ENCODE data around the gene MORN3. TPM values are rescaled to one million over a fixed set of nuclear protein-coding genes. Genes with fewer than 3 reads are reported as not detected.
"Not testable (repeated sequence)": the region's sequence is repeated elsewhere in the genome, so short reads cannot be mapped to it uniquely, and the experiment has no call there.

MORN3 gene
- total RNA-seq, 2 donors from 2014 or later: 1.4 to 1.6 TPM

- H3K36me3 ChIP-seq (ENCODE audit: control insufficient read depth, insufficient read depth, low read length): peaks cover 24% of the 10 kb centered on the region
- H3K9me3 Mint-ChIP-seq: peaks cover 4% of the 10 kb centered on the region
- WGBS, 2 experiments (ENCODE audit: insufficient coverage in 1 of 2, insufficient read length in 1 of 2): 79 to 80% methylated on average over 1 to 6 of the region's 6 CpGs
- H3K4me3 ChIP-seq (ENCODE audit: low read length): no peak overlapping the region
- H3K9me3 ChIP-seq (ENCODE audit: control insufficient read depth, low read length): no peaks in the 10 kb centered on the region
- no peak for DNase-seq
- no peak overlapping the region for H3K27ac Mint-ChIP-seq
- no peaks in the 10 kb centered on the region for H3K27me3 ChIP-seq (ENCODE audit: control insufficient read depth, insufficient read depth, low read length, poor library complexity, severe bottlenecking)
- H3K4me3 Mint-ChIP-seq: no peak overlapping the region
- H3K4me1 Mint-ChIP-seq: peaks cover 17% of the 10 kb centered on the region
- no peak overlapping the region for H3K9ac ChIP-seq (ENCODE audit: extremely low read depth, low read length, poor library complexity, severe bottlenecking)
- H3K27me3 Mint-ChIP-seq (ENCODE audit: insufficient read depth): no peaks in the 10 kb centered on the region
- no peak for TF ChIP-seq CTCF (conservative IDR thresholded peaks at IDR 0.05)
- no peak overlapping the region for H3K27ac ChIP-seq (ENCODE audit: low read depth, low read length)
- no peaks in the 10 kb centered on the region for H3K4me1 ChIP-seq (ENCODE audit: control insufficient read depth, insufficient read depth, low read length)
- H3K36me3 Mint-ChIP-seq (ENCODE audit: low read depth): peaks cover 15% of the 10 kb centered on the region
Observed at GRCh38 chr12:121715862-121716435, 46.5 kb upstream of the MORN3 start.

- H3K9me3 Mint-ChIP-seq: peaks cover 13% of the 10 kb centered on the region
Observed at GRCh38 chr12:121715055-121715454, 45.6 kb upstream of the MORN3 start.

DNA sequence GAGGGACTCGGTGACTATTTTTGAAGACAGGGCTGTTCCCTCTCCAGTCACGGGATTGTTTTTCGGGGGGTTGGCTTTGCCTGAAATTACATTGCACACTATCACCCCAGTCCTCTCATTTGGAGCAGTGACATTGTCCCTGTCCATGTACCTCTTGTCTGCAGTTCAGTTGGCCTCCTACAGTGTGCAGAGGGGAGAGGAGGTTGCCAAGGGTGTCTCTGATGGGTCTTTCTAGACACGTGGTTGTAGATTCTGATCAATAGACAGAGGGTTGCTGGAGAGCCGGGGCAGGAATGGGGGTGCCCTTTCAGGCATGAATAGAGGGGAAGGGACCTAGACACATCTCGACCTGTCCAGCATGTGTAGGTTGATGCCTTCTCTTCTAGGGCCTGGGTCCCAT lies 44.3 kb upstream of the MORN3 start:
- Mint-ChIP-seq H3K36me3 (ENCODE audit: low read depth) (peaks cover 13% of the 10 kb centered on the region), H3K4me3 (peak overlapping the region; percentile 81), H3K9me3 (peaks cover 16% of the 10 kb centered on the region), H3K27me3 (ENCODE audit: insufficient read depth) (peaks cover 5% of the 10 kb centered on the region), H3K27ac (peak overlapping the region; percentile 61), H3K4me1 (peaks cover 17% of the 10 kb centered on the region)
- no peak for DNase-seq
- no peaks in the 10 kb centered on the region for H3K4me1 ChIP-seq (ENCODE audit: control insufficient read depth, insufficient read depth, low read length)
- H3K27me3 ChIP-seq (ENCODE audit: control insufficient read depth, insufficient read depth, low read length, poor library complexity, severe bottlenecking): no peaks in the 10 kb centered on the region
- H3K4me3 ChIP-seq (ENCODE audit: low read length): peak overlapping the region; percentile 91
- H3K9ac ChIP-seq (ENCODE audit: extremely low read depth, low read length, poor library complexity, severe bottlenecking): peak overlapping the region; percentile 90
- TF ChIP-seq CTCF (conservative IDR thresholded peaks at IDR 0.05): no peak
- peaks cover 10% of the 10 kb centered on the region for H3K36me3 ChIP-seq (ENCODE audit: control insufficient read depth, insufficient read depth, low read length)
- 65 to 86% methylated on average over 3 to 6 of the region's 6 CpGs for WGBS, 2 experiments (ENCODE audit: insufficient coverage in 1 of 2, insufficient read length in 1 of 2)
- no peaks in the 10 kb centered on the region for H3K9me3 ChIP-seq (ENCODE audit: control insufficient read depth, low read length)
- no peak overlapping the region for H3K27ac ChIP-seq (ENCODE audit: low read depth, low read length)

More at GRCh38 chr12:121715055-121715454, 45.6 kb upstream of the MORN3 start:
- not testable (repeated sequence) for H3K27ac ChIP-seq (ENCODE audit: low read depth, low read length); H3K27me3 ChIP-seq (ENCODE audit: control insufficient read depth, insufficient read depth, low read length, poor library complexity, severe bottlenecking); H3K9me3 ChIP-seq (ENCODE audit: control insufficient read depth, low read length); H3K27me3 Mint-ChIP-seq (ENCODE audit: insufficient read depth); H3K4me1 ChIP-seq (ENCODE audit: control insufficient read depth, insufficient read depth, low read length); H3K4me3 ChIP-seq (ENCODE audit: low read length); DNase-seq; H3K27ac Mint-ChIP-seq; H3K9ac ChIP-seq (ENCODE audit: extremely low read depth, low read length, poor library complexity, severe bottlenecking); H3K4me3 Mint-ChIP-seq
- peaks cover 17% of the 10 kb centered on the region for H3K4me1 Mint-ChIP-seq
- peaks cover 17% of the 10 kb centered on the region for H3K36me3 ChIP-seq (ENCODE audit: control insufficient read depth, insufficient read depth, low read length)
- H3K36me3 Mint-ChIP-seq (ENCODE audit: low read depth): peaks cover 16% of the 10 kb centered on the region
- 92 to 96% methylated on average over 5 to 7 of the region's 7 CpGs for WGBS, 2 experiments (ENCODE audit: insufficient coverage in 1 of 2, insufficient read length in 1 of 2)
